Thyroid gland (tissue), 4 donors: Measurements from ENCODE around the gene SPATA2. TPM values are rescaled to one million over a fixed set of nuclear protein-coding genes. Genes with fewer than 3 reads are reported as not detected.

Source experiments
- DNase-seq, 2 donors: peaks; one replicate each; pipeline ENCODE4 v3.0.0-alpha.2; 2019
- H3K27ac ChIP-seq, 3 donors: fragments of 200-600 bp; sonication (generic); 1 replicate in 2 of 3; 2 replicates in 1 of 3; pipeline ENCODE4 v1.5.1; 2016 to 2019; ENCODE audit warnings: mild to moderate bottlenecking in 1 of 3, moderate library complexity in 1 of 3
- H3K27me3 ChIP-seq: fragments of 200-600 bp; sonication (generic); one replicate; pipeline ENCODE4 v1.5.1; 2019
- H3K36me3 ChIP-seq, 2 donors: fragments of 200-600 bp; sonication (generic); one replicate each; pipeline ENCODE4 v1.5.1; 2016 to 2019
- H3K4me1 ChIP-seq, 2 donors: fragments of 200-600 bp; sonication (generic); one replicate each; pipeline ENCODE4 v1.5.1; 2017 to 2019
- H3K4me3 ChIP-seq, 3 donors: fragments of 200-600 bp; sonication (generic); replicated peaks in 1 of 3; 1 replicate in 2 of 3; 2 replicates in 1 of 3; pipeline ENCODE4 v1.5.1; 2016; ENCODE audit warnings: mild to moderate bottlenecking in 1 of 3
- H3K9me3 ChIP-seq: fragments of 200-600 bp; sonication (generic); one replicate; pipeline ENCODE4 v1.5.1; 2017
- CTCF ChIP-seq, 6 experiments: fragments of 200-600 bp in 3 of 6; fragments of 450-650 bp in 3 of 6; sonication (generic) in 3 of 6; IDR thresholded peaks; one replicate each; pipeline ENCODE4 v1.5.1; 2016 to 2019; ENCODE audit warnings: antibody characterized with exemption in 6 of 6, mild to moderate bottlenecking in 2 of 6, inconsistent platforms in 1 of 6, moderate library complexity in 1 of 6
- POLR2A ChIP-seq, 2 donors: fragments of 450-650 bp; IDR thresholded peaks; one replicate each; pipeline ENCODE4 v1.6.1; 2017; ENCODE audit warnings: antibody characterized with exemption in 2 of 2, mild to moderate bottlenecking in 2 of 2, moderate library complexity in 1 of 2
- WGBS, 2 donors: methylation state at CpG; one replicate each; pipeline ENCODE4 v1.1.5; 2017; 5-methylcytosine and 5-hydroxymethylcytosine counted together
- intact Hi-C: fragments of 100-400 bp; cut with DNase I; formaldehyde crosslinking; loops from one replicate; pipeline ENCODE4 v1.15.1; 2023
- total RNA-seq, 4 donors: library from RNA; depleted of rRNA; stranded (reverse); fragments of >200 nt; gene quantifications; one replicate each; pipeline ENCODE4 v1.2.3, GENCODE V29; 2016

The SPATA2 gene
- total RNA-seq, 4 donors from 2014 or later: 5.0 to 14.2 (median 12.7) TPM

GRCh38 chr20:49955167-49955566, 39.8 kb upstream of the SPATA2 start:
- WGBS, 2 donors: 93 to 94% methylated on average over 3 of the region's 3 CpGs
- peaks cover 33 to 45% of the 10 kb centered on the region in 2 donors for H3K36me3 ChIP-seq
- intact Hi-C loops: no loop called here

DNA sequence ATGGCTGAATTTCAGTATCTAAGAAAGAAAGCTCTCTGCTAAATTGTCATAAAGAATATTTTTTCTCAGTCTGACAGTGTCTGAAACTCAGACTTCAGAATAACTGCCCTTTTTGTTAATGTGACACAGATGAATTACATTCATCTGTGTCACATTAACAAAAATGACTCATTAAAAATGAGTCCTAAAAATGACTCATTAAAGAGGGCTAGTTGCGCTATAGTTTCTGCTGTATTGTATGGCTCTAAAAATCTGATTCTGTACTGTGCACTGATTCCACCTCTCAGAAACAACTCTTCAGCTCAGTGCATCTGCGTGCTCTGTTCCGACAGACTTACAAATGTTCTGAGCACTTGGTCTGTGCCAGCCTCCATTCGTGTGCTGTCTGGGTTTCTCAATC, 35.8 kb upstream of the SPATA2 start:
- WGBS, 2 donors: 89 to 96% methylated on average over 4 of the region's 4 CpGs
- peaks cover 67 to 75% of the 10 kb centered on the region in 2 donors for H3K36me3 ChIP-seq

More at GRCh38 chr20:49955167-49955566, 39.8 kb upstream of the SPATA2 start:
- H3K4me3 ChIP-seq: no peak overlapping the region
- TF ChIP-seq CTCF (IDR thresholded peaks at IDR 0.05) (no peak), POLR2A (IDR thresholded peaks at IDR 0.05) (no peak)
- H3K27me3 ChIP-seq: no peaks in the 10 kb centered on the region
- H3K27ac ChIP-seq: no peak overlapping the region
- no peaks in the 10 kb centered on the region for H3K9me3 ChIP-seq
- DNase-seq: no peak
- H3K4me1 ChIP-seq: no peaks in the 10 kb centered on the region

DNA sequence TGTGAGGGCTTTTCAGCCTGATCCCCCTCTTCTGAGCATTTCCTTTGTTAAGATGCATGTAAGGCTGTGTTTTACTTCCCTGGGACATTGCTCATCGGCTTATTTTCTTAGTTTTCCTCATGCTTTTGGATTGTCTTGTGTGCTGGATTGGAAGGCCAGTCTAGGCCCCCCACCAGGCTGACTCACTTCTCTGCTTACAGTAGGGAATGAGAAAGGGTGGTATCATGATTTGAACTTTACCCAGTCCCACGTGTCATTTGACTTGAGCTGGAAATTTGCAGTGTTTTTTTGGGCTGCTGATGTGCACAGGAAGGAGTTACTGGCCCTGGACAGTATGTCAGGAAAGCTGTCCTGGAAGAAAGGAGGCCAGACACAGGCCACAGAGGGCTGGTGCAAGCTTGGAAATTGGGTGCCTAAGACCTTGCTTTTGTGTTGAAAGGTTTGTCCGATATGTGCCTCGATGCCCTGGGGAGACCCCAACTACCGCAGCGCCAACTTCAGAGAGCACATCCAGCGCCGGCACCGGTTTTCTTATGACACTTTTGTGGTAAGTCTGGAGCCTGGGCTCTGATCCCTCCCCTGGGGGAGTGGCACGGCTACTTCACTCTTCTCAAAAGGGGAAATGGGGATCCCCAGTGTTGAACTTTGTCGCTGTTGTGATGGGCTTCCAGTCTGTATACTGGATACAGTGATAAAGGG, 33.6 kb upstream of the SPATA2 start:
- Histone ChIP-seq H3K36me3 (peaks cover 73 to 90% of the 10 kb centered on the region in 2 donors), H3K9me3 (no peaks in the 10 kb centered on the region), H3K4me3 (no peak overlapping the region), H3K27ac (no peak overlapping the region), H3K4me1 (no peaks in the 10 kb centered on the region), H3K27me3 (no peaks in the 10 kb centered on the region)
- no peak for TF ChIP-seq POLR2A (IDR thresholded peaks at IDR 0.05)
- no peak for TF ChIP-seq CTCF (IDR thresholded peaks at IDR 0.05)
- intact Hi-C loops: no loop called here
- no peak for DNase-seq
- WGBS, 2 donors: 94 to 95% methylated on average over 11 of the region's 11 CpGs

More for the DNA sequence above, 35.8 kb upstream of the SPATA2 start:
- no peak for DNase-seq
- no peak overlapping the region for H3K27ac ChIP-seq
- H3K9me3 ChIP-seq: no peaks in the 10 kb centered on the region
- H3K4me3 ChIP-seq: no peak overlapping the region
- intact Hi-C loops: no loop called here
- TF ChIP-seq CTCF (IDR thresholded peaks at IDR 0.05) (no peak), POLR2A (IDR thresholded peaks at IDR 0.05) (no peak)
- H3K4me1 ChIP-seq: no peaks in the 10 kb centered on the region
- no peaks in the 10 kb centered on the region for H3K27me3 ChIP-seq

DNA sequence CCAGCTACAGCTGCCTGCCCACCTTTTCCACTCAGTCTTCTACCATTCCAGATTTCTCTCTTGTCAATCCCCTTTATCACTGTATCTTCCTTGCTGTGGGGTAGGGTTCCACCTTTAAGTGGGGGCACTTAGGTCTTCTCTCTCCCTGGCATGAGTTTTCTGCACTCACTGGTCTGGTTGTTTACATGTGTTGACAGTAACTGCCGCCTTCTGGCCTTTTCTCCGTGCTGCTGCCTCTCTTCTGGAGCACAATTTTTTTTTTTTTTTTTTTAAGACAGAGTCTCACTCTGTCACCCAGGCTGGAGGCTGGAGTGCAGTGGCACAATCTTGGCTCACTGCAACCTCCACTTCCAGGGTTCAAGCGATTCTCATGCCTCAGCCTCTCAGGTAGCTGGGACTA, 32.8 kb upstream of the SPATA2 start:
- Histone ChIP-seq H3K27me3 (no peaks in the 10 kb centered on the region), H3K4me1 (no peaks in the 10 kb centered on the region), H3K4me3 (no peak overlapping the region), H3K9me3 (no peaks in the 10 kb centered on the region), H3K27ac (no peak overlapping the region), H3K36me3 (peaks cover 67 to 82% of the 10 kb centered on the region in 2 donors)
- TF ChIP-seq CTCF (IDR thresholded peaks at IDR 0.05) (no peak), POLR2A (IDR thresholded peaks at IDR 0.05) (no peak)
- intact Hi-C loops: no loop called here
- DNase-seq: no peak
- 92 to 95% methylated on average over 3 of the region's 3 CpGs for WGBS, 2 donors

DNA sequence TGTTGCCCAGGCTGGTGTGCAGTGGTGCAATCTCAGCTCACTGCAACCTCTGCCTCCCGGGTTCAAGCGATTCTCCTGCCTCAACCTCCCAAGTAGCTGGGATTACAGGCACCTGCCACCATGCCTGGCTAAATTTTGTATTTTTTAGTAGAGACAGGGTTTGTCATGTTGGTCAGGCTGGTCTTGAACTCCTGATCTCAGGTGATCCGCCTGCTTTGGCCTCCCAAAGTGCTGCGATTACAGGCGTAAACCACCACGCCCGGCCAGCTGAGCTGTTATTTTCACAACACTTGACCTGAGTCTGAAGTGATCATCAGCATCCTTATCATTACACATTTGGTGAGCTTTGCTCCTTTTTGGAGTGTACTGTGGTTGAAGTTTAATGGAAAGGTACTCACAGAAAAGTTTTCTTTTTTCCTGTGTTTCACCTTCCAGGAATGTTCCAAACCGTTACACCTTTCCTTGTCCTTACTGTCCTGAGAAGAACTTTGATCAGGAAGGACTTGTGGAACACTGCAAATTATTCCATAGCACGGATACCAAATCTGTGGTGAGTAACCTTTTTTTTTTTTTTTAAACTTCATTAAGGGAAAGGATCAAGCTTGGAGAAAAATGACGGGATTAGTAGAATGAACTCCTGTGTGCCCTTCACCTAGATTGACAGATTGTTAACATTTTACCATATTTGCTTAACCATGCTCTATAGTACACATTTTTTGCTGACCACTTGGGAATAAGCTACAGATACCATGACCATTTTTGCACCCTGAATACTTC, 30.6 kb upstream of the SPATA2 start:
- Histone ChIP-seq H3K4me1 (peaks cover 0 to 2% of the 10 kb centered on the region in 2 donors), H3K36me3 (peaks cover 64 to 66% of the 10 kb centered on the region in 2 donors), H3K27ac (no peak overlapping the region), H3K4me3 (no peak overlapping the region), H3K9me3 (no peaks in the 10 kb centered on the region), H3K27me3 (no peaks in the 10 kb centered on the region)
- intact Hi-C loops: no loop called here
- DNase-seq: no peak
- WGBS, 2 donors: 93 to 95% methylated on average over 10 of the region's 10 CpGs
- TF ChIP-seq POLR2A (IDR thresholded peaks at IDR 0.05): no peak
- no peak for TF ChIP-seq CTCF (IDR thresholded peaks at IDR 0.05)
